ENCODE measurements around the gene SULF2. TPM values are rescaled to one million over a fixed set of nuclear protein-coding genes. Genes with fewer than 3 reads are reported as not detected.

The SULF2 gene
- total and polyA plus RNA-seq, 9 of the 15 experiments (the other 6 are each of a cell fraction or from before 2014, with no cell fraction given), result 0.33 TPM; not detected in 8

DNA sequence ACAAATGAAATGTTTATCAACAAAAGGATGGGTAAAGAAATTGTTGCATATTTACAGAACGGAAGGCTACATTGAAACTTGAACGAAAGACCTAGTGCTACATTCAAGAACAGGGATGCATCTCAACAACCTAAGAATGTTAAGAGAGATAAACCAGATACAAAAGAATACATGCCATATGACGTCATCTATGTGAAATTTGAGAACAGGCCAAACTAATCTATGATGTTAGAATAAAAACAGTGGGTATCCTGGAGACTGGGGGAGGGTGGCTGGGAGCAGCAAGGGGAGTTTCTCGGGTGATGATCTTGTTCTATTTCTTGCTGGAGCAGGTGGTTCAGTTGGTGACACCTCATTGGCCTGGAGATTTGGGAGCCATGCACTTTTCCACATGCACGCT is 81.5 kb downstream of the SULF2 start (continued):
- TF ChIP-seq, protein P1, sequence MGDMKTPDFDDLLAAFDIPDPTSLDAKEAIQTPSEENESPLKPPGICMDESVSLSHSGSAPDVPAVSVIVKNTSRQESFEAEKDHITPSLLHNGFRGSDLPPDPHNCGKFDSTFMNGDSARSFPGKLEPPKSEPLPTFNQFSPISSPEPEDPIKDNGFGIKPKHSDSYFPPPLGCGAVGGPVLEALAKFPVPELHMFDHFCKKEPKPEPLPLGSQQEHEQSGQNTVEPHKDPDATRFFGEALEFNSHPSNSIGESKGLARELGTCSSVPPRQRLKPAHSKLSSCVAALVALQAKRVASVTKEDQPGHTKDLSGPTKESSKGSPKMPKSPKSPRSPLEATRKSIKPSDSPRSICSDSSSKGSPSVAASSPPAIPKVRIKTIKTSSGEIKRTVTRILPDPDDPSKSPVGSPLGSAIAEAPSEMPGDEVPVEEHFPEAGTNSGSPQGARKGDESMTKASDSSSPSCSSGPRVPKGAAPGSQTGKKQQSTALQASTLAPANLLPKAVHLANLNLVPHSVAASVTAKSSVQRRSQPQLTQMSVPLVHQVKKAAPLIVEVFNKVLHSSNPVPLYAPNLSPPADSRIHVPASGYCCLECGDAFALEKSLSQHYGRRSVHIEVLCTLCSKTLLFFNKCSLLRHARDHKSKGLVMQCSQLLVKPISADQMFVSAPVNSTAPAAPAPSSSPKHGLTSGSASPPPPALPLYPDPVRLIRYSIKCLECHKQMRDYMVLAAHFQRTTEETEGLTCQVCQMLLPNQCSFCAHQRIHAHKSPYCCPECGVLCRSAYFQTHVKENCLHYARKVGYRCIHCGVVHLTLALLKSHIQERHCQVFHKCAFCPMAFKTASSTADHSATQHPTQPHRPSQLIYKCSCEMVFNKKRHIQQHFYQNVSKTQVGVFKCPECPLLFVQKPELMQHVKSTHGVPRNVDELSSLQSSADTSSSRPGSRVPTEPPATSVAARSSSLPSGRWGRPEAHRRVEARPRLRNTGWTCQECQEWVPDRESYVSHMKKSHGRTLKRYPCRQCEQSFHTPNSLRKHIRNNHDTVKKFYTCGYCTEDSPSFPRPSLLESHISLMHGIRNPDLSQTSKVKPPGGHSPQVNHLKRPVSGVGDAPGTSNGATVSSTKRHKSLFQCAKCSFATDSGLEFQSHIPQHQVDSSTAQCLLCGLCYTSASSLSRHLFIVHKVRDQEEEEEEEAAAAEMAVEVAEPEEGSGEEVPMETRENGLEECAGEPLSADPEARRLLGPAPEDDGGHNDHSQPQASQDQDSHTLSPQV (IDR thresholded peaks at IDR 0.05), result no peak
- TF ChIP-seq KLF1 (tag; IDR thresholded peaks at IDR 0.05) (no peak), ETV1 (tag; conservative IDR thresholded peaks at IDR 0.05; ENCODE audit: low read depth) (no peak), MYNN (IDR thresholded peaks at IDR 0.05) (no peak), MYNN (CRISPR knock-in tag; IDR thresholded peaks at IDR 0.05) (no peak), EP400 (IDR thresholded peaks at IDR 0.05) (no peak), ESRRB (CRISPR knock-in tag; IDR thresholded peaks at IDR 0.05; ENCODE audit: borderline replicate concordance) (no peak)
- TF ChIP-seq, protein P2, sequence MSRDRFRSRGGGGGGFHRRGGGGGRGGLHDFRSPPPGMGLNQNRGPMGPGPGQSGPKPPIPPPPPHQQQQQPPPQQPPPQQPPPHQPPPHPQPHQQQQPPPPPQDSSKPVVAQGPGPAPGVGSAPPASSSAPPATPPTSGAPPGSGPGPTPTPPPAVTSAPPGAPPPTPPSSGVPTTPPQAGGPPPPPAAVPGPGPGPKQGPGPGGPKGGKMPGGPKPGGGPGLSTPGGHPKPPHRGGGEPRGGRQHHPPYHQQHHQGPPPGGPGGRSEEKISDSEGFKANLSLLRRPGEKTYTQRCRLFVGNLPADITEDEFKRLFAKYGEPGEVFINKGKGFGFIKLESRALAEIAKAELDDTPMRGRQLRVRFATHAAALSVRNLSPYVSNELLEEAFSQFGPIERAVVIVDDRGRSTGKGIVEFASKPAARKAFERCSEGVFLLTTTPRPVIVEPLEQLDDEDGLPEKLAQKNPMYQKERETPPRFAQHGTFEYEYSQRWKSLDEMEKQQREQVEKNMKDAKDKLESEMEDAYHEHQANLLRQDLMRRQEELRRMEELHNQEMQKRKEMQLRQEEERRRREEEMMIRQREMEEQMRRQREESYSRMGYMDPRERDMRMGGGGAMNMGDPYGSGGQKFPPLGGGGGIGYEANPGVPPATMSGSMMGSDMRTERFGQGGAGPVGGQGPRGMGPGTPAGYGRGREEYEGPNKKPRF (IDR thresholded peaks at IDR 0.05; ENCODE audit: low read depth, low read length), result no peak
- TF ChIP-seq, protein P3, sequence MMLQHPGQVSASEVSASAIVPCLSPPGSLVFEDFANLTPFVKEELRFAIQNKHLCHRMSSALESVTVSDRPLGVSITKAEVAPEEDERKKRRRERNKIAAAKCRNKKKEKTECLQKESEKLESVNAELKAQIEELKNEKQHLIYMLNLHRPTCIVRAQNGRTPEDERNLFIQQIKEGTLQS (IDR thresholded peaks at IDR 0.05), result peak; percentile 90
- TF ChIP-seq, protein P3 (CRISPR knock-in tag; conservative IDR thresholded peaks at IDR 0.05), result no peak
